Endothelial cell (in vitro differentiated cells): ENCODE data around the gene KCNQ1. TPM values are rescaled to one million over a fixed set of nuclear protein-coding genes. Genes with fewer than 3 reads are reported as not detected.

ENCODE experiments used
- DNase-seq: peaks from one replicate; pipeline ENCODE4 v3.0.0; 2021; ENCODE audit warnings: low spot score
- H3K27ac Mint-ChIP-seq: one replicate; pipeline ENCODE4 v1.8.0; 2021; ENCODE audit warnings: mixed read lengths, inconsistent platforms; ENCODE audit not compliant: unreplicated experiment
- H3K27me3 Mint-ChIP-seq: one replicate; pipeline ENCODE4 v1.8.0; 2021; ENCODE audit warnings: mild to moderate bottlenecking, moderate library complexity, mixed read lengths, inconsistent platforms; ENCODE audit not compliant: unreplicated experiment
- H3K36me3 Mint-ChIP-seq: one replicate; pipeline ENCODE4 v1.8.0; 2021; ENCODE audit warnings: mild to moderate bottlenecking, low read depth, mixed read lengths, inconsistent platforms; ENCODE audit not compliant: unreplicated experiment
- H3K4me1 Mint-ChIP-seq: one replicate; pipeline ENCODE4 v1.8.0; 2021; ENCODE audit warnings: mild to moderate bottlenecking, mixed read lengths, inconsistent platforms; ENCODE audit not compliant: unreplicated experiment
- H3K4me3 Mint-ChIP-seq: one replicate; pipeline ENCODE4 v1.8.0; 2021; ENCODE audit warnings: mild to moderate bottlenecking, mixed read lengths, inconsistent platforms; ENCODE audit not compliant: unreplicated experiment
- H3K9me3 Mint-ChIP-seq: one replicate; pipeline ENCODE4 v1.8.0; 2021; ENCODE audit warnings: mixed read lengths, inconsistent platforms; ENCODE audit not compliant: unreplicated experiment
- CTCF ChIP-seq: fragments of 200-600 bp; sonication (generic); IDR thresholded peaks from one replicate; pipeline ENCODE4 v1.5.0; 2021; ENCODE audit warnings: antibody characterized with exemption; ENCODE audit not compliant: unreplicated experiment
- total RNA-seq: library from RNA; stranded (reverse); fragmentation: NEBNext Ultra II Directional; extraction: Animal tissue kit (Norgen Biotek cat#: 25700); gene quantifications from one replicate; pipeline ENCODE4 v1.2.1, GENCODE V29; 2021; ENCODE audit not compliant: unreplicated experiment

Gene KCNQ1
- total RNA-seq, 1 donor from 2014 or later, result 35.3 TPM

DNA sequence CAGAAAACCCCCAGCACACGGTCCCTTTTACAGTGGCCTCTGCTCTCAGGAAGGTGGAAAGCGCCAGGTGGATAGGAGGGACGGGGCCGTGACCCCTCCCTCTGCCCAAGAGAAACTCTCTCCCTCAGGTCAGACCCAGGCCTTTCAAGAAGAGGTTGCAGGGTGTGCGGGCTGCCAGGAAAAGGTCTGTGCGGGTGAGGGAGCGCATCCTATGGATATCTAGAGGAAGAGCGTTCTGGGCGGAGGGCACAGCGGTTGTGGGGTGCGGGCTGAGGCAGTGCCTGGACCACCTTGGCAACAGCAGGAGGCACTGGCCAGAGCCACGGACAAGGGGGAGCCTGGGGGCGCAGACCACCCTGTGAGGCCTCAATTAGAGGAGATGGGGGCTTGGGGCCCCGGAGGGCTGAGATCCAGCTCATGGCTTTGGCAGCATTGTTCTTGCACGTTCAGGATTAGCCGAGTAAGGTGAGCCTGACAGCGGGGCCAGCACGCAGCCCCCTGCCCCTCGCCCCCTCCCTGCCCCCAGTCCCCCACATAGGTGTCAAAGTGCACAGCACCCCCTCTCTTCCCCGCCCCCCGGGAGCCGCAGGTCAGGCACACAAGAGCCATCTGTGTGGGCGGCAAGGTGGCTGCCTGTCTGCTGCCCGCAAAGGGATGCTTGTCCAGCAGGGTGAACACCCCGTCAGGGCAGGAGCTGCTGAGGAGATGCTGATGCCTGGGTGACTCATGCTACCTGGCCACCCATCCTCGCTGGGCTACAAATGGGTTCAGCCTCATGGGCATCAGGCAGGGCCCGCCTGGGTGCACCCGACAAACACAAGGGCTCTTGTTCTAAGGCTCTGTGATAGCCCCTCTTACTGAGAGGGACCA lies 347.8 kb downstream of the KCNQ1 start:
- no peak overlapping the region for H3K27ac Mint-ChIP-seq
- no peaks in the 10 kb centered on the region for H3K4me1 Mint-ChIP-seq
- no peaks in the 10 kb centered on the region for H3K9me3 Mint-ChIP-seq
- no peak for DNase-seq
- no peaks in the 10 kb centered on the region for H3K36me3 Mint-ChIP-seq
- H3K4me3 Mint-ChIP-seq, result no peak overlapping the region
- peaks cover 24% of the 10 kb centered on the region for H3K27me3 Mint-ChIP-seq
- no peak for TF ChIP-seq CTCF

DNA sequence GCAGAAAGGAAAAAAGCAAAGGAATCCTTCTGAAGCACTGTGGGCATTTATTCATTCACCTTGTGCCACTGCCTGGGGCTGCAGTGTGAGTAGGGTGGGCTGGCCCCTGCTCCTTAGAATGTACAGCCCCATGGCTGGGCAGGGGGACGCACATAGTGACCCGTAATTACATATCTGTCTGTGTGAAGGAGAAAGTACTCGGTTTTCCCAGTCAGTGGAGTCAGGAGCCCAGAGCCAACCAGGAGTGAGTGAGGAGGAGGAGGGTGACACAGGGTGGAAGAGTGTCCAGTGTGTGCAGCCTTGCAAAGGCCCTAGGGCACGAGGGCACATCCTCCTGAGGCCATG lies 348.9 kb downstream of the KCNQ1 start:
- Mint-ChIP-seq H3K9me3 (no peaks in the 10 kb centered on the region), H3K27me3 (peaks cover 23% of the 10 kb centered on the region), H3K27ac (no peak overlapping the region), H3K36me3 (peaks cover 4% of the 10 kb centered on the region), H3K4me3 (no peak overlapping the region), H3K4me1 (no peaks in the 10 kb centered on the region)
- no peak for TF ChIP-seq CTCF
- DNase-seq, result no peak

GRCh38 chr11:2794046-2794967 lies 349.5 kb downstream of the KCNQ1 start:
- Mint-ChIP-seq H3K9me3 (peaks cover 3% of the 10 kb centered on the region), H3K4me1 (no peaks in the 10 kb centered on the region), H3K4me3 (no peak overlapping the region), H3K36me3 (peaks cover 11% of the 10 kb centered on the region), H3K27me3 (peaks cover 21% of the 10 kb centered on the region), H3K27ac (no peak overlapping the region)
- TF ChIP-seq CTCF, result no peak
- no peak for DNase-seq

DNA sequence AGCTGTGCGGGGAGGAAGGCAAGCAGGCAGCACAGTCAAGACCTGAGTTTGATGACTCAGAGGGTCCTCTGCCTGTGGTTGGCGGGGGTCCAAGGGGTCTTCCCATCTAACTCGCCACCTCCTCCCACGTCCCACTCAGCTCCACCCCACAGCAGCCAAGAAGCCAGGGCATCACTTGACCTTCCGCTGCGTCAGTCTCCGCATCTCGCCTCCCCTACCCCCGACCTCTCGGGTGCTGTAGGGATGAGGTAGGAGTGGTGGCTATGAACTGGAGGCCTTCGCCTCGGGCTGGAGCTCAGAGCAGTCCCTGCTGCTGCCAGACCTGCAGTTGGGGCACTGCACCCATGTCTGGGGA lies 350.1 kb downstream of the KCNQ1 start:
- H3K4me1 Mint-ChIP-seq, result no peaks in the 10 kb centered on the region
- TF ChIP-seq CTCF, result no peak

More for the DNA sequence above, 350.1 kb downstream of the KCNQ1 start:
- Mint-ChIP-seq H3K36me3 (peaks cover 13% of the 10 kb centered on the region), H3K27ac (no peak overlapping the region), H3K9me3 (peaks cover 6% of the 10 kb centered on the region), H3K4me3 (no peak overlapping the region), H3K27me3 (peaks cover 19% of the 10 kb centered on the region)
- no peak for DNase-seq
